ENCODE data around the gene ABLIM3.

ABLIM3 gene

DNA sequence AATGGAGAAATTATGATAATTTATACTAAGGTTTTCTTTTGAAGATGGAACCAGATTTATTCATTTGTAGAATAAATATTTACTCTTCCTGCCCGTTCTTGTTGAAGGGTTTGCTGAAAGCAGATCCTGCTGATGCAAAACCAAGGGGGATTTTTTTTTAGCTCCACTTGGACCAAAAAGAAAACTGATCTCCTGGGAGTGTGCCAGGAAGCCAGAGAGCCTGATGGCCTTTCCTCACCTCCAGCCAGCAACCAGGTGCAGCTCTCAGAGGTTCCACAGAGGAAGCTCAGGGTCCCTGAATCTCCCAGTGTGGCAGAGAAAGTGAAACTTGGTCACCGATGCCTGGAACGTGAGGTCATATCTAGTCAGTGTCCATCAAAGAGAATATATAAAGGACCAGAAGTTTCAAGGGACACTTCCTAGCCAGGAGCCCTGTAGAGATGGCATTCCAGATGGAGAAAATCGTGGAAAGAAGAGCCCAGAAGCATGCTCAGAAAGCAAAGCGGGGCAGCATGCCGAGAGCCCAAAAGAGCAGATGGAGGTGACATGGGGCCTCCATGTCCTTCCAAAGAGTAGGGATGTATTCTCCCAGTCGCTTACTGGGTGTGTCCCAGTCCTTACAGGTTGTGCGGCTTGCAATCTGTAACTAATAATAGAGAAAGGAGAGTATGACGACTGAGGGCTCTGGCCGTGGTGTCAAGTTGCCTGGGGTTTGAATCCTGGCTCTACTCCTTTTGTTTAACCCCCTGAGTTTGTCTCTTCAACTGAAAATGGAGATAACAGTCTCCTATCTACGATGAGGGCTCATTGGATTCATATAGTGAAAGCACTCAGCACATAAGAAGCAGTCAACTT, 142.6 kb downstream of the ABLIM3 start:
- no peak for DNase-seq

DNA sequence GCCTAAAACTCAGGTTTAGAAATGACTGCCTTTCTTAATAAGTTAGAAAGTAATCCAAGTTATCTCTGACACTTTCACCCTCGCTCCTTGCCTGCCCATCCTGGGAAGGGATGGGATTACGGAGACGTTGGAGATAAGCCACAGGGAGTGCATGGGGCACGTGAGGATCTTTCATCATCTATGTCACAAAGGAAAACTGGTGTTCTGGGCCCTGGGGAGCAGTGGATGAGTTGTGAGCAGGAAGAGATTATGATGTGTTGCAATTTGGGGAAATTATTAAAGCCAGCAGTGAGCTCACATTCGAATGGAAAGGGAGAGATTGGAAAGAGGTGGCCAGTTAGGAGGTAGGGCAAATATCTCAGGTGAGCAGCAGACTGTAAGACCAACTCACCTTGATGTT, 143.2 kb downstream of the ABLIM3 start:
- DNase-seq: no peak

DNA sequence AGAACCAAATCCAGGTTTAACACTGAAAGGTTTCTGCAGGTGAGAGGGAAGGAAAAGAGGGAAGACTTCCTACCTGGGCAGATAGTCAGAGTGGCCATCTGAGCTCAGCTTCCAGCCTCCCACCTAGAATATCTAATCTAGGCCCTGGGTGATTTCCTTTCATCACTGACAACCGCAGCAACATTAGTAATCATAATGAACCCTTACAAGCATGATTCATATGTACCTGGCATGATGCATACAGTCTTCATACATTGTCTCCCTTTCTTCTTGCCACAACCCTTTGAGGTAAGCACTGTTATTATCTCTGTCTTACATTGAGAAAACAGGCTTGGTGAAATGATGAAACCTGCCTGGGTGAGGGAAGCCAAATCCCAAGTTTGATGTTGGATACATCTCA, 143.9 kb downstream of the ABLIM3 start:
- no peak for DNase-seq

DNA sequence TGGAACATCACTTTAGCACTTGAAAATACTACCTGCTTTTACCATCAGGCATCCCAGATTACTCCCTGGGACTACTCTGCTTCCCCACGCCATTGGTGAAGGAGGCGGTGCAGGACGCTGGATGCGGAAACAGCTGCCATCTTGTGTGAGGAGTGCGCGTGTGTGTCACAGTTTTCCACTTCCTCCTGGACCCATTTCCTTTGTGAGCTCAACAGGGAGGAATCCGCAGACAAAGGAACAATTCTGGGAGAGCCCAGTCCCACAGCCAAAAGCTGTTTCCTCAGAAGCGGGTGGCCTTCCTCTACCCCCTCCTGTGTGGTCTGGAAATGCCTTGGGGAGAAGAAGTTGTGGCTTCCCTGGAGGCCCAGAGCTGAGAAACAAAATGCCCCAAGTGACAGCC, 147.1 kb downstream of the ABLIM3 start:
- DNase-seq: no peak

DNA sequence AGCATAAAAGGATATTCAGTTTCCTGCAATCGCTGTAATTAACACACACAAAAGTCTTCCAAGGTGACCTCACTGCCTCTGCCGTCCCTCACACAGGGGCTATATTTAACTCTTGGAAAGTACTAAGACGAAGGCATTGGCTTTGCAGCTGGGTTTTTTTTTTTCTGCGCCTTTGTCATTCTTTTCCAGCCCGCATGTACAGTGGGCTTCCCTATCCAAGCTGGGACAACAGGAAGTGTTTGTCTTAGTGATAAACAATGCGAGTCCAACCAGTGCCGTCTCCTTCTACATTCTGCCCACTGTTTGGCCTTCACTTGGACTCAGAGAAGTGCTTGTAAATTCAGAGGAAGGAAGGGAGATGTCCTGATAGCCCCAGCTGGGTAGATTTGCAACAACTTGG, 148.0 kb downstream of the ABLIM3 start:
- DNase-seq: no peak

DNA sequence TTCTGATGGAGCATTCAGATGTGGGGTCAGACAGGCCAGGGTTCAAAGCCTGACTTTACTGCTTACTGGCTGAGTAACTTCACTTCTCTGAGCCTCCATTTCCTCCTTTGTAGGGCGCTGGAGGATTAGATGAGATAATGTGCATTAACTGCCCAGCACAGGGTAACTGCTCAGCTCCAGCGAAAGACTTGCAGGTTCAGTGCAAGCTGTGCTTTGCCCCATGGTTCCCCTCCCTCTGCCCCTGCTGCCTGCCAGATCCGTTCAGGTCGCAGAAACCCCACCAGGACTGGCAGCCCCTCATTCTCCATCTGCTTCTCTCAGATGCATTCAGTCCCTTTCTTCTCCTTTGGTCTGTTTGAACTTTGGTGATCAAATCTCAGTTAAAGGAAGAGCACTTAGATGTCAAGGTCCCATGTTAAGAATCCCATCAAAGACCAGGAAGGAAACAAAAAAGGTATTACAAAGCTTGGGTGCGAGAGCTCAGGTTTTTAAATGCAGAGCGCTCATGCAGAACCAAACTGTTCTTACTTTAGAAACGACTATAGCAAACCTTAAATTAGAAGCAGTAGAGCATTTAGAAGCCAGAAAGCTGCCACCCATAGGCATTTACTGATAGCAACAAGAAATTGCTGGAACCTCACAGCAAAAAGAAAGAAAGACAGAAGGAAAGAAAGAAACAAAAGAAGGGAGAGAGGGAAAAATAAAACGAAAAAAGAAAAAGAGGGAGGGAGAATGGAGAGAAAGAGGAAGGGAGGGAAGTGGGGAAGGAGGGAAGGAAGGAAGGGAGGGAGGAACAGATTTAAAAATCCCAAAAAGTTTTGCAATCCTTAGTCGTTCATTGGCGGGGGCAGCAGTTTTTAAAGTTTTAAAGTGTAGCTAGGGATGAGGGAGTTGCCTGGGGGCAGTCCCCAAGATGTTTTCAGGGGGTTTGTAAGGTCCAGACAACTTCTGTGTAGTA, 153.9 kb downstream of the ABLIM3 start:
- no peak for DNase-seq

DNA sequence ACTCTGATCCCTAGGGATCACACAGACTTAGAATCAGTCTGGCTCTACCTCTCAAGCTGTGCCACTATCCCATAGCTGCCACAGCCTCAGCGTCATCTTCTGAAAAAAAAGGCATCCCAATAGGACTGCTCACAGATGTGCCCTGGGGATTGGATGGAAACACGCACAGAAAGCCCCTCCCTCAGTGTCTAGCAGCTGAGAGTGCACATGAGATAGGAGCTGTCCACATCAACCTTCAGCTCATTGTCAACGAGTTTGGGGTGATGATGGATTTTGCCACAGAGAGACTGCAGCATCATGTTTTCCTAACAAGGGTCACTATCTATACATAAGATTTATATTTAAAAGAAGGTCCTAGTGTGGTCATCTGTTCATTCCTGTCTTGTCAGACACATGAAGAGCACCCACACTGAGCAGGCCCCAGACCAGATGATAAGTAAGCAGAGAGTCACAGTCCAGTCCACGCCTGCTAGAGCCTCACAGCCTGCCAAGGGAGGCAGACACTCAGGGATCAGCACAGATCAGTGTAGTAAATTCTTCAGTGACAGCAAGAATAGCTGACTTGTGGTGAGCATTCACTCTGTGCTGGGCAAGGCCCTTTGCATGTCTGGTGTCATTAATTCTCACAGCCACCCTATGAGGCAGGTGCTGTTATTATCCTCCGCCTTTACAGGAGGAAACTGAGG, 156.2 kb downstream of the ABLIM3 start:
- DNase-seq: no peak

DNA sequence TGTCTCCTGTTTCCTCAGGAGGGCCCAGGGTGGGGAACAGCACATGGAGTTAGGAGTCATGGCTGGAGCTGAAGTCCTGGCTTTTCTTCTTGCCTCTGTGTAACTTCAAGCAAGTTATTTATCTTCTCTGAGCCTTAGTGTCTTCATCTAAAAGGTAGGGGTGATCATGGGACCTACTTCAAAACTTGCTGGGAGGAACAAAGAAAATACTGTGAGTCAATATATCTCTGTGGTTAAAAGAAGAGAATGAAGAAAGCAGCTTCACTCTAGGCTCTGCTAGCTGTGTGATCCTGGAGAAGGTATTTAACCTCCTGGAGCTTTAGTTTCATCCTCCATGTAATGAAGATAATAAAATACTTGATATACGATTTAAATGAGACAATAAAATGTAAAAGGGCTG, 156.9 kb downstream of the ABLIM3 start:
- no peak for DNase-seq

DNA sequence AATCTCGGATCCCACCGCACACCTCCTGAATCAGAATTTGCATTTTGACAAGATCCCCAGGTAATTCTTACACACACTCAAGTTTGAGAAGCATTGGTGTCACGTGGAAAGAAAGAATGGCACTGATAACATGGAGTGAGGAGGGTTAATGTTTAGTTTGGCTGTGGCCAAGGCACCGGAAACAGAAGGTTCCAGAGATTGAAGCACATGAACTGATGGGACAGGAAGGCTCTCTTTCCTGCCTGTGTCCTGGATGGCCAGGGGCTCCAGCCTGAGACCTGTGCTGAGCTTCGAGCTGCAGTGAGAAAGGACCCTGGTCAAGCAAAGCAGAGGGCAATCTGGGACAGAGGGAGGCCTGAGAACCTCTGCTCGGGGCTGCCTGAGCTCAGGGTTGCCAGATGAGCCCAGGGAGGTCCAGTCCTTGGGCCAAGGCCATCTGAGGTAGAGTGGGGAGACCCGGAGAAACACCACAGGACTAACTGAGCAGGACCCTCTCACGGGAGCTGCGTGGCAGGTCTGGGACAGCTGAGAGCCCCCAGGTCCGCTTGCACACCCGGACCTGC, 157.6 kb downstream of the ABLIM3 start:
- no peak for DNase-seq

DNA sequence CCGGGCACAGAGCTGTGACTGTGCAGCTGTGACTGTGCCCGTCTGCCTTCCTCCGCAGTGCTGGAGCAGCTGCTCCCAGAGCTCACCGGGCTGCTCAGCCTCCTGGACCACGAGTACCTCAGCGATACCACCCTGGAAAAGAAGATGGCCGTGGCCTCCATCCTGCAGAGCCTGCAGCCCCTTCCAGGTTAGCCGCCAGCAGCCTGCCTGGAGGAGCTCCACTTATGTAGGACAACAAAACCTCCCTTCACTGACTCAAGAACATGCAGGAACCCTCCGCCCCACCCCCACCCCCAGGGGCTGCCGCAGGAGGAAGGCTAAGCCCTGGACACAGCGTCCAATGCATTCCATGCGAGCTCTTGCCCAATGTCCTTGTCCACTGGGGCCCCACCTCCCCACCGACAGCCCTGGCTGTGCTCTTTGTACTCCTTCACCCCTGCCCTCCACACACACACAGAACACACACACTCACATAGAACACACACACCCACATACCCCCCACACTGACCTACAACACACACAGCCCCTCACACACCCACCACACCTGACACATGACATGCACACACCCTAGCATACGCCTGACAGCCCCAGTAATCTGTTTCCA, 158.3 kb downstream of the ABLIM3 start:
- DNase-seq: no peak

DNA sequence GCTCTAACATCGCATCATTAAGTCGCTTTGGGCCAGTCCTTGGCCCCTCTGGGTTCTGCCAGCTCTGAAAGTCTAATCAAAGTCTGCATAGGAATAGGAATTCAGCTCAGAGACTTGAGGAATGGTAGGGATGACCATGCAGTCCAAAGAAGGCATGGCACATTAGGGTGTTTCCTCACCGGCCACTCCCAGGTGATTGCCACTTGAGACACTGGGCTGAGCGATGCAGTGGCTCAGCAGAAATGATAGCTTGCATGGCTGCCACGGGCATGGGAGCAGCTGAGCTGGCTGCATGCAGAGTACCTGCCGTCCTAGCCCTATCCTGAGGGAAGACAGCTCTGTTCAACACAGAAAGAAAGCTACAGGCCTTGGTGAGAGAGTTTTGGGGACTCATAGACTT, 159.1 kb downstream of the ABLIM3 start:
- no peak for DNase-seq

DNA sequence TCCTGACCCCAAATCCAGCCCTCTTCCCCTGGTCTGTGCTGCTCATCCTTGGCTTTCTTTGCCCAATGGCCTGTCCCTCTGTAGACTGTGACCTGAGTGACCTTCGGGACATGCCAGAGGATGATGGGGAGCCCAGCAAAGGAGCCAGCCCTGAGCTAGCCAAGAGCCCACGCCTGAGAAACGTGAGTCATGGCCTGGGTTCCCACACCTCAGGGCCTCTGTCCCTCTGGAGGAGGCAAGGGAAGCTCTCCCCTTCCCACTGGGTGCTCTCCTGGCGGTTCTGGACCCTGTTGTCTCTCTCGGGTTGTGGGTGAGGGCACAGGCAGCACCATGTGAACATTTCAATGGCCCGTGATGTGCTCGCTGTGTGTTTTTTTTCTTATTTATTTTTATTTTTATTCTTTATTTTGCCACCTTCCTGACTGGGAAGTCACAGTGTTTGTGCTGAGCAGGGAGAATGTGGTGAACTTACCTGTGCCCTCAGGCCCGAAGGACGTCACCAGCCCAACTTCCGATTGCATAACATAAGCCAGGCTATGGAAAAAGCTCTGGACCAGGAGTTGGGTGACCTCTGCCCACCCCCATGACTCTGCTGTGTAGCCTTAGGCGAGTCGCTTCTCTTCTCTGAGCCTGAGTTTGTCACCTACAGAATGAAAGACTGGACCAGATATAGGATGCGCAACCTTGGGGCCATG, 159.9 kb downstream of the ABLIM3 start:
- DNase-seq: no peak

DNA sequence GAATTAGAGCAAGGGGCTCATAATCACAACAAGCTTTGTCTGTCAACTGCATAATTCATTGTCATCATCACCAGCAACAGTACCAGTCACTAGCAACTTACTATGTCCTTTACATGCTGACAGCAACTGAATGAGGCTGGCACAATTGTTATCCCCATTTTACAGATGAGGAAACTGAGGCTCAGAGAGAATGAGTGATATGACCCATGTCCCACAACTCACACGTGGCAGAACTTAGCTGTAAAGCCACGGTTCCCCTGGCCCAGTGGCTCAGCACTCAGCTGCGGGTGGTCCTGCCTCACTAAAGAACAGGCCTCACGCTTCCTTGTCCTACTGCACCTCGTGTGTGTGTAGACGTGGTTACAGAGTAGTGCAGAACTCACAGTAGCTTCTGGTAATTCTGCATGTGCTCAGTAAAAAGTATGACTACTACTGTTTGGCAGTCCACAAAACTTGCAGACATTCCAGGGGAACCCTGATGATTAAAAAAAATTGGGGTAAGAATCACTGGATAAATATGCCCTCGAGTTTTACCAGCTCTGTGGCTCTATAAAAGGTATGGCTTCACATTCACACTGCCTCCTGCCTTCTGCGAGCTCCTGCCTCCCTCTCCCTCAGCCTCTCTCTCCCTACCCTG, 160.6 kb downstream of the ABLIM3 start:
- no peak for DNase-seq

DNA sequence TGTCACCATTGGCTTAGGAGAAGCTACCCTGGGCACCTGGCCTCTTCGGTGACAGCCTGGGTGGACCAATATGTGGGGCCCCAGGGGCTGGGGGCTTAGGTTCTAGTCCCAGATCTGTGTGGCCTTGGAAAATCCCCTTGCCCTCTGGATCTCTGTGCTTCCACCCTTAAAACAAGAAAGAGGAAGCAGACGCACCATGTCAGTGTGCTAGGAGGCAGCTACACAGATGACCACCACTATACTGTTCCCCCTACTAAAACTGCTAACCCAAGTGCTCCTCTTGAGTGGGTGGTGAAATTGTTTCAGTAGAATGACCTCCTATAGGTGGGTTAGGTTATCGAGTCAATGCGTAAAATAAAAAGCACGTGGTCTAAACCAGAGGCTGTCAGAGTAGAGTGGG, 161.3 kb downstream of the ABLIM3 start:
- DNase-seq: no peak

DNA sequence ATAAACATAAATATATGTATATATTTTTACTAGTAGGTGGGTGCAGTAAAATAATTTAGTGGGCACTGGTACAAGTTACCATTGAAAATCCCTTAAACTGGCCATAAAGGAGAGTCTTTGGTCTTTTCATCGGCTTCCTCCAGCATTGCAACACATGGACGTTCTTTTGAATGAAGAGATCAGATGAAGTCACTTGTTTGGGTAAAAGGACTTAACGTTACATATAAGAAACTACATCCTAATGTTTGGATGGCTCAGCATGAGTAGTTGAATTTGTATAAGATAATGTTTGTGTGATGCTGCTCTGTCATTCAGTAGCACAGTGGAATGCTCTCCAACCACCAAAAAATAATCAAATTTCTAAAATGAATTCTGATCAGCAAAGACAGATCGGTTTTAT, 161.9 kb downstream of the ABLIM3 start:
- DNase-seq: no peak

DNA sequence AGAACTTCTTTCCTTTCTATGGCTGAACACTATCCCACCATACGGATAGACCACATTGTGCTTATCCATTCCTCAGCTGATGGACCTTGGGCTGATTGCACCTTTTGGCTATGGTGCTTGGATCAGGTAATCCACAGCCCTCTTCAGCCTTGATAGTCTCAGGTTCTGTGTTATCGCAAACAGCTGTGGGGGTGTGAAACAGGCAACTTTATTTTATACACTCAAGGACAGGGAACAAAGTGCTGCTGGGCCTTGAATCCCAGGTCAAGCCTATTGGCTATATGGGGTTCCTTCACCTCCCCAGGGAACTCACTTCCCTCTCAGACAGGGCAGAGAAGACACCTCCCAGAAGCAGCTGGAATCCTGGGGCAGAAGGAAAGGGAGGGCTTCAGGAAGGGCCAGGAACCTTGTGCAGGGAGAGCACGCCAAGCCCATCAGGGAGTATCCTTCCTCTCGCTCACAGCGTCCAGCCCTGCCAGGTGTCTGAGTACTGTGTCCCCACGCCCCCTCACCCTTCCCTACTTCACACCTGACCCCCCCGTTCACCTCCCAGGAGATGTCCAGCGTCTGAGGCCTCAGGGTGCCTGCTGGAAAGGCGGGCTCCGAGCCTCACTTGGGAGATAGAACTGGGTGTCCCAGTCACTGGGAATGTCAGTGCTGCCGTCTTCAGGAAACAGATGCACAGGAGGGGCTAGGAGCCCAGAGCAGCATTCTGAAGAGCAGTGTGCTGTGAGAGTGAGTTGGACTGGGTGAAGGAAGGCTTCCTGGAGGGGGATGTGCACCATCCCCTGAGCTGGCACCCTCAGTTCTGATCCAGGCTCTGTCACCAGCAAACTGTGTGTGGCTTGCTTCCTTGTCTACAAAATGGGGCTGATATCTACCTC, 163.1 kb downstream of the ABLIM3 start:
- no peak for DNase-seq

DNA sequence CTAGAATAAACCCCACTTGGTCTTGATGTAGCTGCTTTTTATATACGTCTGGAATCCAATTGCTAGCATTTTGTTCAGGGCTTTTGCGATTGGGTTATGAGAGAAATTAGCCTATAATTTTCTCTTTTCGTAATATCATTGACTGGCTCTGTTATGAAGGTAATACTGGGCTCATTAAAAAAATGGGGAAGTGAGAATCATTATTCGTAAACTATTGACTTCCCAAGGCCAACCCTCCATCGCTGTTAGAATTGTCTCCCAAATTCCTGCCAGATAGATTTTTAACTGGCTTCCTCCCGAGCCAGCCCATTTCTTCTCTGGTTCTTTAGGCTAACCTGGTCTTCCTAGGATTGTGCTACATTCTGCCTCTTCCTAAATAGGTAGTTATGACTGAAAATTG, 168.1 kb downstream of the ABLIM3 start:
- no peak for DNase-seq
